ENCODE data around the gene SPRR1A.

DNA sequence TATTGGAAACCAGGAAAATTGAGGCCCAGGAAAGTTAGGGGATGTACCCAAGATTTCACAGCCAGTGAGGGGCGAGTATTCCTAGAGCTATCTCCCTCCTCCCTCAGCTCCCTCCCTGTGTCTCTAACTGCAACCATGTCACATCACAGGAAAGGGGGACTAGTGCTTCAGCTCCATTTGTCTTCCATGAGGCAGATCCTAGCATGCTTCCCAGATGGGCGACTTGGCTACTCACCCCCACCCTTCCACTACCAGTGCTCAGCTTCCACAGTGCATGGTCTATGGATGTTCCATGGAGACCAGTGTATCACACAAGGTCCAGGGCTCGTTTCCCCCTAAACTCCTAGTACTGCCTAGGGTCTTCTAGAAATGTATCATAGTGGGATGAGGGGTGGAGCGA lies 18.0 kb upstream of the SPRR1A start:
- TF ChIP-seq, protein P1, sequence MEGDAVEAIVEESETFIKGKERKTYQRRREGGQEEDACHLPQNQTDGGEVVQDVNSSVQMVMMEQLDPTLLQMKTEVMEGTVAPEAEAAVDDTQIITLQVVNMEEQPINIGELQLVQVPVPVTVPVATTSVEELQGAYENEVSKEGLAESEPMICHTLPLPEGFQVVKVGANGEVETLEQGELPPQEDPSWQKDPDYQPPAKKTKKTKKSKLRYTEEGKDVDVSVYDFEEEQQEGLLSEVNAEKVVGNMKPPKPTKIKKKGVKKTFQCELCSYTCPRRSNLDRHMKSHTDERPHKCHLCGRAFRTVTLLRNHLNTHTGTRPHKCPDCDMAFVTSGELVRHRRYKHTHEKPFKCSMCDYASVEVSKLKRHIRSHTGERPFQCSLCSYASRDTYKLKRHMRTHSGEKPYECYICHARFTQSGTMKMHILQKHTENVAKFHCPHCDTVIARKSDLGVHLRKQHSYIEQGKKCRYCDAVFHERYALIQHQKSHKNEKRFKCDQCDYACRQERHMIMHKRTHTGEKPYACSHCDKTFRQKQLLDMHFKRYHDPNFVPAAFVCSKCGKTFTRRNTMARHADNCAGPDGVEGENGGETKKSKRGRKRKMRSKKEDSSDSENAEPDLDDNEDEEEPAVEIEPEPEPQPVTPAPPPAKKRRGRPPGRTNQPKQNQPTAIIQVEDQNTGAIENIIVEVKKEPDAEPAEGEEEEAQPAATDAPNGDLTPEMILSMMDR (optimal IDR thresholded peaks at IDR 0.05 in 1 of 3, IDR thresholded peaks at IDR 0.05 in 1 of 3, conservative IDR thresholded peaks at IDR 0.05 in 1 of 3; ENCODE audit: extremely low read depth in 1 of 3, insufficient read depth in 2 of 3, low read length in 3 of 3), result no peak
- no peak for TF ChIP-seq EZH2 (IDR thresholded peaks at IDR 0.05; ENCODE audit: low read length)

Measured in keratinocyte (primary cell).